ENCODE data around the gene FTL. TPM values are rescaled to one million over a fixed set of nuclear protein-coding genes. Genes with fewer than 3 reads are reported as not detected.
A peak's percentile ranks its signal among the peaks of the same experiment; 100 is the strongest.

Gene FTL
- total RNA-seq, 2 donors from 2014 or later: 1,643 to 2,467 TPM

- Mint-ChIP-seq H3K4me3 (no peak overlapping the region), H3K9me3 (no peaks in the 10 kb centered on the region), H3K27ac (no peak overlapping the region), H3K4me1 (ENCODE audit: low read depth in 2 of 2) (peaks cover 3 to 4% of the 10 kb centered on the region in 2 donors), H3K36me3 (no peaks in the 10 kb centered on the region), H3K27me3 (peaks cover 0 to 3% of the 10 kb centered on the region in 2 donors)
- no peak for ATAC-seq
- no peak for DNase-seq (ENCODE audit: low spot score)
Measured at GRCh38 chr19:48928164-48929025, 36.7 kb upstream of the FTL start.

- peak within 1 kb of the TSS in 1 of 2 donors; percentile 47 for H3K27ac Mint-ChIP-seq
- peaks cover 0 to 10% of the 10 kb centered on the region in 2 donors for H3K27me3 Mint-ChIP-seq
- H3K9me3 Mint-ChIP-seq: no peaks in the 10 kb centered on the region
- DNase-seq (ENCODE audit: low spot score) (peak; percentile 89), ATAC-seq (peak; percentile 95 to 96)
- H3K36me3 Mint-ChIP-seq: no peaks in the 10 kb centered on the region
- H3K4me3 Mint-ChIP-seq: peak within 1 kb of the TSS; percentile 84
- peaks cover 8 to 9% of the 10 kb centered on the region in 2 donors for H3K4me1 Mint-ChIP-seq (ENCODE audit: low read depth in 2 of 2)
Measured at GRCh38 chr19:48933382-48933932, 31.7 kb upstream of the FTL start, which contains the start of gene DHDH. DHDH (plus strand) TSS chr19:48933699; CDS start chr19:48933722, 23 bp downstream.

- Mint-ChIP-seq H3K36me3 (no peaks in the 10 kb centered on the region), H3K4me1 (ENCODE audit: low read depth in 2 of 2) (peaks cover 8 to 9% of the 10 kb centered on the region in 2 donors), H3K4me3 (no peak overlapping the region), H3K27ac (no peak overlapping the region), H3K9me3 (no peaks in the 10 kb centered on the region), H3K27me3 (peaks cover 0 to 10% of the 10 kb centered on the region in 2 donors)
- ATAC-seq (no peak), DNase-seq (ENCODE audit: low spot score) (no peak)
Measured at GRCh38 chr19:48934837-48935236, 30.3 kb upstream of the FTL start.

- Mint-ChIP-seq H3K27me3 (peaks cover 0 to 10% of the 10 kb centered on the region in 2 donors), H3K36me3 (no peaks in the 10 kb centered on the region), H3K4me3 (no peak overlapping the region), H3K4me1 (ENCODE audit: low read depth in 2 of 2) (peaks cover 8 to 9% of the 10 kb centered on the region in 2 donors), H3K27ac (no peak overlapping the region), H3K9me3 (no peaks in the 10 kb centered on the region)
- DNase-seq (ENCODE audit: low spot score): no peak
- no peak for ATAC-seq
Measured at GRCh38 chr19:48935864-48936263, 29.2 kb upstream of the FTL start.

GRCh38 chr19:48938256-48938655, 26.9 kb upstream of the FTL start:
- peaks cover 0 to 8% of the 10 kb centered on the region in 2 donors for H3K27me3 Mint-ChIP-seq
- DNase-seq (ENCODE audit: low spot score): no peak

GRCh38 chr19:48940902-48941301, 24.2 kb upstream of the FTL start:
- Mint-ChIP-seq H3K4me3 (no peak overlapping the region), H3K4me1 (ENCODE audit: low read depth in 2 of 2) (no peaks in the 10 kb centered on the region), H3K27me3 (no peaks in the 10 kb centered on the region), H3K9me3 (no peaks in the 10 kb centered on the region), H3K27ac (no peak overlapping the region), H3K36me3 (no peaks in the 10 kb centered on the region)
- DNase-seq (ENCODE audit: low spot score) (no peak), ATAC-seq (no peak)

More at GRCh38 chr19:48938256-48938655, 26.9 kb upstream of the FTL start:
- Mint-ChIP-seq H3K36me3 (no peaks in the 10 kb centered on the region), H3K9me3 (no peaks in the 10 kb centered on the region), H3K27ac (peak overlapping the region in 1 of 2 donors; percentile 10), H3K4me3 (no peak overlapping the region), H3K4me1 (ENCODE audit: low read depth in 2 of 2) (peaks cover 6% of the 10 kb centered on the region in 2 donors)
- ATAC-seq: no peak

- ATAC-seq: no peak
- H3K27ac Mint-ChIP-seq: no peak overlapping the region
- no peaks in the 10 kb centered on the region for H3K9me3 Mint-ChIP-seq
- no peaks in the 10 kb centered on the region for H3K36me3 Mint-ChIP-seq
- no peaks in the 10 kb centered on the region for H3K4me1 Mint-ChIP-seq (ENCODE audit: low read depth in 2 of 2)
- no peak overlapping the region for H3K4me3 Mint-ChIP-seq
- no peaks in the 10 kb centered on the region for H3K27me3 Mint-ChIP-seq
- no peak for DNase-seq (ENCODE audit: low spot score)
Measured at GRCh38 chr19:48943081-48943480, 22.0 kb upstream of the FTL start.

- Mint-ChIP-seq H3K4me1 (ENCODE audit: low read depth in 2 of 2) (no peaks in the 10 kb centered on the region), H3K9me3 (no peaks in the 10 kb centered on the region), H3K4me3 (no peak overlapping the region), H3K27me3 (no peaks in the 10 kb centered on the region), H3K27ac (no peak overlapping the region), H3K36me3 (no peaks in the 10 kb centered on the region)
- ATAC-seq (no peak), DNase-seq (ENCODE audit: low spot score) (no peak)
Measured at GRCh38 chr19:48945415-48945814, 19.7 kb upstream of the FTL start.

- no peak for ATAC-seq
- no peak overlapping the region for H3K4me3 Mint-ChIP-seq
- H3K27ac Mint-ChIP-seq: no peak overlapping the region
- no peaks in the 10 kb centered on the region for H3K27me3 Mint-ChIP-seq
- no peaks in the 10 kb centered on the region for H3K4me1 Mint-ChIP-seq (ENCODE audit: low read depth in 2 of 2)
- H3K9me3 Mint-ChIP-seq: no peaks in the 10 kb centered on the region
- no peaks in the 10 kb centered on the region for H3K36me3 Mint-ChIP-seq
- no peak for DNase-seq (ENCODE audit: low spot score)
Measured at GRCh38 chr19:48945817-48946216, 19.3 kb upstream of the FTL start.

- H3K27ac Mint-ChIP-seq: no peak overlapping the region
- no peaks in the 10 kb centered on the region for H3K27me3 Mint-ChIP-seq
- H3K4me3 Mint-ChIP-seq: no peak overlapping the region
- H3K4me1 Mint-ChIP-seq (ENCODE audit: low read depth in 2 of 2): no peaks in the 10 kb centered on the region
- DNase-seq (ENCODE audit: low spot score): no peak
- ATAC-seq: peak; percentile 6 to 46
- no peaks in the 10 kb centered on the region for H3K36me3 Mint-ChIP-seq
- no peaks in the 10 kb centered on the region for H3K9me3 Mint-ChIP-seq
Measured at GRCh38 chr19:48946463-48947257, 18.4 kb upstream of the FTL start.

- H3K4me3 Mint-ChIP-seq: no peak overlapping the region
- H3K27me3 Mint-ChIP-seq: no peaks in the 10 kb centered on the region
- ATAC-seq (peak in 1 of 2 donors; percentile 32), DNase-seq (ENCODE audit: low spot score) (no peak)
- no peaks in the 10 kb centered on the region for H3K4me1 Mint-ChIP-seq (ENCODE audit: low read depth in 2 of 2)
- H3K27ac Mint-ChIP-seq: no peak overlapping the region
- no peaks in the 10 kb centered on the region for H3K9me3 Mint-ChIP-seq
- H3K36me3 Mint-ChIP-seq: no peaks in the 10 kb centered on the region
Measured at GRCh38 chr19:48947258-48947542, 17.9 kb upstream of the FTL start.

GRCh38 chr19:48950159-48950558, 14.9 kb upstream of the FTL start:
- no peak for ATAC-seq
- no peaks in the 10 kb centered on the region for H3K27me3 Mint-ChIP-seq
- H3K9me3 Mint-ChIP-seq: no peaks in the 10 kb centered on the region
- H3K4me1 Mint-ChIP-seq (ENCODE audit: low read depth in 2 of 2): peaks cover 5 to 6% of the 10 kb centered on the region in 2 donors
- H3K27ac Mint-ChIP-seq: no peak overlapping the region
- no peak for DNase-seq (ENCODE audit: low spot score)
- H3K4me3 Mint-ChIP-seq: no peak overlapping the region
- no peaks in the 10 kb centered on the region for H3K36me3 Mint-ChIP-seq

GRCh38 chr19:48950830-48951519, 14.1 kb upstream of the FTL start:
- Mint-ChIP-seq H3K27ac (no peak overlapping the region), H3K36me3 (no peaks in the 10 kb centered on the region), H3K9me3 (no peaks in the 10 kb centered on the region), H3K4me1 (ENCODE audit: low read depth in 2 of 2) (peaks cover 9 to 11% of the 10 kb centered on the region in 2 donors), H3K4me3 (no peak overlapping the region), H3K27me3 (no peaks in the 10 kb centered on the region)
- no peak for DNase-seq (ENCODE audit: low spot score)
- no peak for ATAC-seq
